Cardiac muscle cell (in vitro differentiated cells and primary cell): ENCODE results near the gene ERC2. TPM values are rescaled to one million over a fixed set of nuclear protein-coding genes. Genes with fewer than 3 reads are reported as not detected.

Experiments used
- DNase-seq, 2 donors: peaks; one replicate each; pipeline versions ENCODE4 v3.0.0 to v3.0.0-alpha.2; 2010 to 2017; ENCODE audit warnings: low read depth in 1 of 2, low spot score in 1 of 2
- H3K27ac ChIP-seq: fragments of 200-600 bp; sonication (generic); 2 replicates; pipeline ENCODE4 v1.5.1; 2016
- H3K27me3 ChIP-seq: fragments of 200-600 bp; sonication (generic); 2 replicates; pipeline ENCODE4 v1.6.0; 2016; ENCODE audit warnings: control low read depth
- H3K36me3 ChIP-seq: fragments of 200-600 bp; sonication (generic); 2 replicates; pipeline ENCODE4 v1.5.1; 2016; ENCODE audit warnings: control low read depth
- H3K4me1 ChIP-seq: fragments of 200-600 bp; sonication (generic); 2 replicates; pipeline ENCODE4 v1.8.1; 2017; ENCODE audit warnings: low read depth, mild to moderate bottlenecking, mixed run types
- H3K4me3 ChIP-seq: fragments of 200-600 bp; sonication (generic); 2 replicates; pipeline ENCODE4 v1.5.1; 2016; ENCODE audit warnings: mild to moderate bottlenecking
- H3K9me3 ChIP-seq: fragments of 200-600 bp; sonication (generic); 2 replicates; pipeline ENCODE4 v1.5.1; 2017; ENCODE audit warnings: low read depth, mild to moderate bottlenecking, control low read depth
- CTCF ChIP-seq: IDR thresholded peaks from 2 replicates; pipeline ENCODE4 v1.5.1; 2012; ENCODE audit warnings: low read depth, mild to moderate bottlenecking, low read length
- polyA plus RNA-seq: library from polyadenylated mRNA; unstranded; fragments of >200 nt; fragmentation: Nextera tagmentation; extraction: Ambion mirVana; gene quantifications from 2 replicates; pipeline ENCODE4 v1.2.1, GENCODE V29; 2016
- total RNA-seq: library from RNA; depleted of rRNA; stranded (reverse); fragments of >200 nt; gene quantifications from 2 replicates; pipeline ENCODE4 v1.2.3, GENCODE V29; 2016

The ERC2 gene
- total and polyA plus RNA-seq, 2 experiments from 2014 or later: 18.1 to 29.0 TPM

GRCh38 chr3:55654123-55654760 lies 814.0 kb downstream of the ERC2 start:
- Histone ChIP-seq H3K9me3 (no peaks in the 10 kb centered on the region), H3K36me3 (no peaks in the 10 kb centered on the region), H3K4me1 (no peaks in the 10 kb centered on the region), H3K4me3 (no peak overlapping the region), H3K27ac (no peak overlapping the region), H3K27me3 (no peaks in the 10 kb centered on the region)
- DNase-seq: peak in 1 of 2 donors; percentile 3
- no peak for TF ChIP-seq CTCF

GRCh38 chr3:55651011-55651410 lies 817.3 kb downstream of the ERC2 start:
- H3K36me3 ChIP-seq: no peaks in the 10 kb centered on the region
- no peak overlapping the region for H3K27ac ChIP-seq
- no peaks in the 10 kb centered on the region for H3K4me1 ChIP-seq
- H3K27me3 ChIP-seq: no peaks in the 10 kb centered on the region
- no peak overlapping the region for H3K4me3 ChIP-seq
- no peak for TF ChIP-seq CTCF
- no peaks in the 10 kb centered on the region for H3K9me3 ChIP-seq
- DNase-seq: no peak

- Histone ChIP-seq H3K36me3 (no peaks in the 10 kb centered on the region), H3K9me3 (no peaks in the 10 kb centered on the region), H3K4me1 (no peaks in the 10 kb centered on the region), H3K27ac (no peak overlapping the region), H3K4me3 (no peak overlapping the region), H3K27me3 (no peaks in the 10 kb centered on the region)
- TF ChIP-seq CTCF: no peak
- no peak for DNase-seq
Measured at GRCh38 chr3:55650011-55650410, 818.3 kb downstream of the ERC2 start.

- Histone ChIP-seq H3K4me1 (no peaks in the 10 kb centered on the region), H3K27ac (no peak overlapping the region)
Measured at GRCh38 chr3:55649554-55649953, 818.7 kb downstream of the ERC2 start.

GRCh38 chr3:55648591-55649318 lies 819.5 kb downstream of the ERC2 start:
- TF ChIP-seq CTCF: no peak
- no peak overlapping the region for H3K27ac ChIP-seq
- DNase-seq: no peak

More at GRCh38 chr3:55649554-55649953, 818.7 kb downstream of the ERC2 start:
- TF ChIP-seq CTCF: no peak
- H3K36me3 ChIP-seq: no peaks in the 10 kb centered on the region
- H3K27me3 ChIP-seq: no peaks in the 10 kb centered on the region
- H3K4me3 ChIP-seq: no peak overlapping the region
- DNase-seq: no peak
- H3K9me3 ChIP-seq: no peaks in the 10 kb centered on the region

More at GRCh38 chr3:55648591-55649318, 819.5 kb downstream of the ERC2 start:
- H3K36me3 ChIP-seq: no peaks in the 10 kb centered on the region
- no peak overlapping the region for H3K4me3 ChIP-seq
- no peaks in the 10 kb centered on the region for H3K4me1 ChIP-seq
- H3K9me3 ChIP-seq: no peaks in the 10 kb centered on the region
- no peaks in the 10 kb centered on the region for H3K27me3 ChIP-seq
